Measurements from ENCODE around the gene AP2B1.
A peak's percentile ranks its signal among the peaks of the same experiment; 100 is the strongest.
"Not testable (repeated sequence)": the region's sequence is repeated elsewhere in the genome, so short reads cannot be mapped to it uniquely, and the experiment has no call there.

AP2B1 gene

GRCh38 chr17:35587074-35587961 is at the start of gene AP2B1:
TSS of gene AP2B1 (plus strand) at chr17:35587322. CDS start at chr17:35594031, 6,709 bp downstream.
- DNase-seq, result peak; percentile 97

DNA sequence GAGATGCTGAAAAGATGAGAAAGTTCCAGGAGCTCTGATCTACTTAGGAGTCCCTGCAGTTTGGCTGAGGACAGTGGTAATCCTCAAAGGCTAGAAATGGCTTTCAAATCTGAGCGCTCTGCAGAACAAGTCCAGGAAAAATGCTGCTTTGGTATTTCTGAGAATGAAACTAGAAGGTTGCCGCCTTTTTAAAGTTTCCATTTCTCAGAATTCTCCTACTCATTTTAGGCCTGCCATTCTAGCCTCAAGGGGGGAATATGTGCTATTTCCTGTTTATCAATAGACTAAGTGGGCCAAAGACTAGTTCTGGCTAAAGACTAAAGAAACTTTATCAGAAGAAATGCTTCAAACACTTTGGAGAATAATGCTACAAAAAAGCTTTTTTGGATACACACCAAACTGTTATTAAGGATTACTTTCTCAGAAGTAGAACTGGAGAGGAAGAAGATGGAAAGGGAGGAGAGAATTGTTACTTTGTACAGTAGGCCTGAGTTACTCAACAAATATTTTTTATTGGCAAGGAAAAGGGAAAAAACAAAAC is 49.5 kb upstream of the AP2B1 start, which contains the start of gene SLFN12L:
SLFN12L (minus strand) TSS at position 78 of the 541 bp plus-strand sequence. CDS start 15,314 bp downstream, outside the sequence.
- peak; percentile 91 for DNase-seq

GRCh38 chr17:35539659-35540026 is 47.5 kb upstream of the AP2B1 start:
- peak; percentile 21 for DNase-seq

- DNase-seq, result peak; percentile 79
Observed at GRCh38 chr17:35540589-35541404, 46.3 kb upstream of the AP2B1 start.

- no peak for DNase-seq
Observed at GRCh38 chr17:35541434-35541833, 45.7 kb upstream of the AP2B1 start.

DNA sequence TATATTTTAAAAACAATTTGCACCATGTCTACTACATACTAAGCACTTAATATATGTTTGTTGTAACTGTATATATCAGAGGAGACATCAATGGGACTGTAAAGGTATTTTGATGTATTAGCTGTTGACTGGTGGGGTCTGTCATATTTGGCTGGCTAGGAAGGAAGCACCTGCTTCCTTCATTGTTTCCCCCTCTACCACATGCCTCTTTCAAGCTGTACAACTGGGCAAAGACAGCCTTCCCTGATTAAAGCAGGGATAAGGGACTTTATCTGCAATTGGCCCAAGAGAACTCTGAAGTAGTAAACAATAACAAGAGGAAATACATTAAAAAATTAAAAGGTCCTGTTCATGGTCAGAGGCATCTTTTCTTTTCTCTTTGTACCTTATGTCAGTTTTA is 44.1 kb upstream of the AP2B1 start:
- no peak for DNase-seq

DNA sequence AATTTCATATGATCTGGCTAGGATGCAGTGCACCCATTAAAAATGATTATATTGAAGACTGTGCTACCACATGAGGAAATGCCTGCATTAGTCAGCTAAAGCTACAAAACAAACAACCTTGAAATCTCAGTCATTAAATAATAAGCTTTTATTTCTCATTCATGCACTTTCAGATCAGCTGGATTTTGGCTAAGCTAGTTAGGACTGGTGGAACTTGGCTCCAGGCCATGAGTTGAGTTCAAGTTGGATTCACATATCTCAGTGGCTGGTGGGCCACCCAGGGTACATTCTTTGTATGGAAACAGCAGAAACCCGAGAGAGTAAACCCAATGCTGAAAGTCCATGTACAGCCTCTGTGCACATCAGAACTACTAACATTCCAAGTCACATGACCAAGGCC is 43.3 kb upstream of the AP2B1 start:
- no peak for DNase-seq

- DNase-seq, result no peak
Observed at GRCh38 chr17:35545150-35545549, 42.0 kb upstream of the AP2B1 start.

- DNase-seq, result no peak
Observed at GRCh38 chr17:35546487-35546886, 40.6 kb upstream of the AP2B1 start.

- DNase-seq, result no peak
Observed at GRCh38 chr17:35548208-35548810, 38.8 kb upstream of the AP2B1 start.

DNA sequence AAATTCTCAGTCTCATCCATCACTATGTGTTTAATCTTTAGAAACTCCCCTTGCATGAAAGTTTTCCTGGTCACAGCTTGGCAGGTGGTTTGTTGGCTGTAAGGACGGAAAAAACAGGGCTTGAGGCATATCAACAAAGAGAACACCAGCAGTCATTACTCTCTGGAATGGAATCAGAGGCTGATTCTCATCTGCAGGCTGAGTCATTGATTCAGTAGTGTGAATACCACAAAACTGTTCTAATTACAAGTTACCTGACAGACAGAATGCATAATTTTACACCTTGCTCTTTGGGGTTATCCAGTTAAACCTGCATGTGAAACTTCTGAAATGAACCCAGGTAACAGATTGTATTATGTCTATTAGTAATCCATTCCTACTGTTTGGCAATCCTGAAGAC is 38.1 kb upstream of the AP2B1 start:
- peak; percentile 12 for DNase-seq

DNA sequence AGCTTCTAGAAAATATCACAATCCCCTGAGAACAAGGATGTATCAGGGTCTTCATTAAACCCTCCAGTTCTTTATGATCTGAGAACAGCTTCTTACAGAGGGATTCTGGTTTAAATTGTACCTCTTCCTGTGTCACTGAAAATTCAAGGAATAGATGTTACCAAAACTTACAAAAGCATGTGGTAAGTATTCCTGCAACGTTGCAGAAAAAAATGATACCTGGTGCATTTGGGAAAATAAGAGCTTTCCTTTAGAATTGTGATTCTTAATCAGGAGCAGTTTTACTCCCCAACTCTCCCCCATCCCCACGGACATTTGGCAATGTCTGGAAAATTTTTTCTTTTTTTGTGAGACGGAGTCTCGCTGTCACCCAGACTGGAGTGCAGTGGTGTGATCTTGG is 33.8 kb upstream of the AP2B1 start:
- DNase-seq, result no peak

DNA sequence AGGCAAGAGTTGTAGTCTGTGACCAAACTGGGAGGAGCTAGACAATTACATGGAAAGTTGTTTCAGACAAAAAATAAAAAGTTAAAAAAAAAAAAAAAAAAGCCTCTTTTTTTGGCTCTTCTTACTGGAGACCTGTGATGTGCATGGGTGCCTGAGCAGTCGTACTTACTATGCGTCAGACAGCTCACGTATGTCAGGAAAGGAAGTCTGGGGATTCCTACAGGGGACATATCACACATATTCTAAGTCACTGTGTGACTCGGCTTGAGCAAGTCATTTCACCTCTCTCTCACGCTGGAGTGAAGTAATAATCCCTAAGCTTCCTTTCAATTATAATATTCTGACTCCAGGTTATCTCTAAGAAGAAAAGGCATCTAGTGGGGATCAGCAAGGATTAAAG is 32.5 kb upstream of the AP2B1 start:
- peak; percentile 19 for DNase-seq

GRCh38 chr17:35555691-35556090 is 31.4 kb upstream of the AP2B1 start:
- no peak for DNase-seq

DNA sequence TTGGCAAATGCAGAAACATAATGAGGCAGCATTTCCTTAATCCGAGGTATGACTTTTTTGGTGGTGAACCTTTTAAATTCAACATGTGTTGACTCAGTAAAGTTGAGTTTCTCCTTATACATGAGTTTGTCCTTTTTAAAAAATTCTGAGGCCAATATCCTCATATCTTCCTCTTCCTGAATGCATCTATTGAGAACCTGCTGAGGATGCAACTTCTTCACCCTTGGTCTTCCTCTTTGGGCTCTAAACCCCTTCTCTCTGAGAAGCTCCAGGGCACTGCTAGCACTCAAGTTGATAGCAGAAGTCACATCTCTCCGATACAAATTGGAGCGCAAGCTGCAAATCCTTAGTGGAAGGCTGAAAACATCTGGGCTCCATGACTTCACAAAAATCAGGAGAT is 29.8 kb upstream of the AP2B1 start:
- no peak for DNase-seq

DNA sequence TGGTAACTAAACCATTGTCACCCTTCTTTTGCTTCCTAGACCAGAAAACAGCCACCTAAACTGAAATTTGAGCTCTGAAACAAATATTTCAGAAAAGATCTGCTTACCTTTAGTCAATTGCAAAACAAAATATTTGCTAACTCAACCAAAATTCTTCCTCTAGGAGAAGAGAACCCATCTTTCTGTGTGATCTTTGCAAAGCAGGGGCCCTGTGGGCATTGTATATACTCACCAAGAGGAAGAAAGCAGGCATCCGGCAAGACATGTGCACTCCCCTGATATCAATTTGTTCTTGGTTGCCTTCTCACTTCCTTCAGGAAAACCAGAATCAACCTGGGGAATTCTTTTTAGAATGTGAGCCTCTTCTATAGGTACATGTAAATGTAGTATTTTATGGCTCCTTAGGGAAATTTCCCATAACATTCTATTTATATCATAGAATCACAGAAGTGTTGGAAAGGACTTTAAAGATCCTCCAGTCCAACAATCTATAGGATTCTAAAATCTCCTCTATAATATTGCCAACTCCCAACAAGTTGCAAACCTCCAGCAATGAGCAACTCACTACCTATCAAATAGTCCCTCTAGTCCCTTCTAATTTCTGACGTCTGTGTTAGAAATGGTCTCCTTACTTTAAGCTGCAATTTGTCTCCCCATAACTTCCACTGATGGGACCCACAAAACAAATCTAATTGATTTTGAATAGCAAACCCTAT is 27.5 kb upstream of the AP2B1 start:
- DNase-seq, result no peak

GRCh38 chr17:35560703-35561102 is 26.4 kb upstream of the AP2B1 start, which contains the start of gene SLFN14:
TSS of gene SLFN14 (minus strand) at chr17:35560819. CDS start at chr17:35558062, 2,757 bp downstream.
- no peak for DNase-seq

- not testable (repeated sequence) for DNase-seq
Observed at GRCh38 chr17:35563181-35563580, 23.9 kb upstream of the AP2B1 start.

- DNase-seq, result no peak
Observed at GRCh38 chr17:35566968-35567367, 20.2 kb upstream of the AP2B1 start.

DNA sequence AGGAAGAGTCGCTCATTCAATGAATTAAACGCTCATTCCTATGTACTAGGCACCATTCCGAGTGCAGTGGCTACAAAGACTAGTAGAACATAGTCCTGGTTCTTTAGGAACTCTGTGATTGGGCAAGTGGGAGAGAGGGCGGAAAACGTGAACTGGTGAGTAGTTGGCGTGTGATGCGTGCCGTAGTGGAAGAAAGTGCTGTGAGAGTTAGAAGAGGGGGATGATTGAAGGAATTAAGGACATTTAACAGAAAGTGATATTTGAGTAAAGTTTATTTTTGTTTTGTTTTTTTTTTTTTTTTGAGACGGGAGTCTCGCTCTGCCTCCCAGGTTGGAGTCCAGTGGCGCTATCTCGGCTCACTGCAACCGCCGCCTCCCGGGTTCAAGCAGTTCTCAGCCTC is 18.6 kb upstream of the AP2B1 start:
- DNase-seq, result peak; percentile 58

GRCh38 chr17:35569405-35569804 is 17.7 kb upstream of the AP2B1 start:
- no peak for DNase-seq

DNA sequence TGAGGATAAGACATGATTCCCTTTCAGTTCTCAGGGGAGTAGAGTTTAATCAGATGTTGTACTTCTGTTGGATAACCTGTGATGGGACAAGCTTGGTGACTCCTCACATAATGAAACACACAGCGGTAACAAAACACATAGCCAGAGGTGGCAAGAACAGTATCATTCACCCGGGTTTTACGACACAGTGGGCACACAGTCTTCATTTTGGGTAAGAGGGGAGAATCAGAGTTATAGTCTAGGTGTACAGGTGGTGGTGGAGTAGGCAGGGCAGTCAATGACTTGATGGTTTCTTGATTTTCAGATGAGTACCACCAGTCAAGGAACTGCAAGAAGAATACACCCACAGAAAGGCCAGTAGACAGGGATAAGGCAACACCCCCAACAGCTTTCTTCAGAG is 11.4 kb upstream of the AP2B1 start:
- DNase-seq, result no peak

Measured in activated CD4-positive, alpha-beta T cell treated with anti-CD3 and anti-CD28 coated beads, Interleukin-2, Interleukin-6, amounts not matched to agents 100 ng/mL and 50 ng/mL, durations not matched to agents 16 hours and 8 hours (primary cell).